Hematopoietic multipotent progenitor cell treated with erythropoietin and hydrocortisone succinate and interleukin-3 and kit ligand, for 15 days (in vitro differentiated cells): ENCODE measurements around the gene SNAPC4.

Source experiments
- DNase-seq: peaks from one replicate; pipeline ENCODE4 v3.0.0-alpha.2; 2015; ENCODE audit warnings: low spot score

SNAPC4 gene, protein sequence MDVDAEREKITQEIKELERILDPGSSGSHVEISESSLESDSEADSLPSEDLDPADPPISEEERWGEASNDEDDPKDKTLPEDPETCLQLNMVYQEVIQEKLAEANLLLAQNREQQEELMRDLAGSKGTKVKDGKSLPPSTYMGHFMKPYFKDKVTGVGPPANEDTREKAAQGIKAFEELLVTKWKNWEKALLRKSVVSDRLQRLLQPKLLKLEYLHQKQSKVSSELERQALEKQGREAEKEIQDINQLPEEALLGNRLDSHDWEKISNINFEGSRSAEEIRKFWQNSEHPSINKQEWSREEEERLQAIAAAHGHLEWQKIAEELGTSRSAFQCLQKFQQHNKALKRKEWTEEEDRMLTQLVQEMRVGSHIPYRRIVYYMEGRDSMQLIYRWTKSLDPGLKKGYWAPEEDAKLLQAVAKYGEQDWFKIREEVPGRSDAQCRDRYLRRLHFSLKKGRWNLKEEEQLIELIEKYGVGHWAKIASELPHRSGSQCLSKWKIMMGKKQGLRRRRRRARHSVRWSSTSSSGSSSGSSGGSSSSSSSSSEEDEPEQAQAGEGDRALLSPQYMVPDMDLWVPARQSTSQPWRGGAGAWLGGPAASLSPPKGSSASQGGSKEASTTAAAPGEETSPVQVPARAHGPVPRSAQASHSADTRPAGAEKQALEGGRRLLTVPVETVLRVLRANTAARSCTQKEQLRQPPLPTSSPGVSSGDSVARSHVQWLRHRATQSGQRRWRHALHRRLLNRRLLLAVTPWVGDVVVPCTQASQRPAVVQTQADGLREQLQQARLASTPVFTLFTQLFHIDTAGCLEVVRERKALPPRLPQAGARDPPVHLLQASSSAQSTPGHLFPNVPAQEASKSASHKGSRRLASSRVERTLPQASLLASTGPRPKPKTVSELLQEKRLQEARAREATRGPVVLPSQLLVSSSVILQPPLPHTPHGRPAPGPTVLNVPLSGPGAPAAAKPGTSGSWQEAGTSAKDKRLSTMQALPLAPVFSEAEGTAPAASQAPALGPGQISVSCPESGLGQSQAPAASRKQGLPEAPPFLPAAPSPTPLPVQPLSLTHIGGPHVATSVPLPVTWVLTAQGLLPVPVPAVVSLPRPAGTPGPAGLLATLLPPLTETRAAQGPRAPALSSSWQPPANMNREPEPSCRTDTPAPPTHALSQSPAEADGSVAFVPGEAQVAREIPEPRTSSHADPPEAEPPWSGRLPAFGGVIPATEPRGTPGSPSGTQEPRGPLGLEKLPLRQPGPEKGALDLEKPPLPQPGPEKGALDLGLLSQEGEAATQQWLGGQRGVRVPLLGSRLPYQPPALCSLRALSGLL (N-terminal part only)

DNA sequence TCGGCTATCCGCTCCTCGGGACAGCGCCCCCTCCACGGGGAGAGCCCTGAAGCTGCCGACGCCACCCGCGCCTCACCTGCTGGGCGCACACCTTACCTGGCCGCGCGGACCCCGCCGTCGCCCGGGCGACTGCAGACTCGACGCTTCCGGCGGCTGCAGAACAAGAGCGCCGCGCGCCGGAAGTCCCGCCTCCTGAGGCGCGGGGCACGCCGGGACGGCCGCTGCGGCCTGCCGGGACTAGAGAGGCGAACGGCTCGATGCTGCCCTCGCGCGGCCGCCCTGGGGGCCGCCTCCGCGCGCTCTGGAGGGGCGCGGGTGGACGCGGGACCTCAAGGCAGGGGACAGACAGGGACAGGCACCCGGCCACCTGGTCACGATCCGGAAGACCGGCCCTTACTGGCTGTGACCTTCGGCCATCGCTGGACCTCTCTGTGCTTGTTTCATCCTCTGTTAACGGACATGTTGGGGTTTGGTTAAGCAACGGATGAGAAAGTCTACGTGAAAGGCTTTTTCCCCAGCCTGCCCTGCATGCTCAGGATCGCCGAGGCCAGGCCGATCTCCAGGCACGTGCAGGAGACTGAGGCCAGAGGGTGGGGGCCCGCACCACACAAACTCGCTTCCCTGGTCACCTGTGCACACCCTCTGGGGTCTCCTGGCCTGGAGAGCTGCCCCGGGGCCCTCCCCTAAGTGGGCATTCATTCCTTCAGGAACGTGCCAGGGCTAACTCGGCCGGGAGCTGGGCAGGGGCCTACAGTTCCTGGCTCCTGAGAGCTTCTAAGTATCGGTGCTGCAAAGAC is at the start of gene SNAPC4:
TSS of gene SNAPC4 (minus strand) at position 133 of the 797 bp plus-strand sequence. CDS start 1,742 bp downstream, outside the sequence.
- peak; percentile 90 for DNase-seq

DNA sequence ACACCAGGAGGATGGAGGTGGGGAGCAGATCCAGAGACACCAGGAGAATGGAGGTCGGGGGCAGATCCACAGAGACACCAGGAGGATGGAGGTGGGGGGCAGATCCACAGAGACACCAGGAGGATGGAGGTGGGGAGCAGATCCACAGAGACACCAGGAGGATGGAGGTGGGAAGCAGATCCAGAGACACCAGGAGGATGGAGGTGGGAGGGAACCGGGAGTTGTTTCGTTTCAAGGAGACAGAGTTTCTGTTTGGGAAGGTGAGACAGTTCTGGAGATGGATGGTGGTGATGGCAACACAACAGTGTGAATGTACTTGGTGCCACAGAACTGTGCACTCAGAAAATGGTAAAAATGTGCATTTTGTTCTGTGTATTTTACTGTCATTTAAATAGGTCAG is 48.7 kb upstream of the SNAPC4 start:
- DNase-seq: no peak

DNA sequence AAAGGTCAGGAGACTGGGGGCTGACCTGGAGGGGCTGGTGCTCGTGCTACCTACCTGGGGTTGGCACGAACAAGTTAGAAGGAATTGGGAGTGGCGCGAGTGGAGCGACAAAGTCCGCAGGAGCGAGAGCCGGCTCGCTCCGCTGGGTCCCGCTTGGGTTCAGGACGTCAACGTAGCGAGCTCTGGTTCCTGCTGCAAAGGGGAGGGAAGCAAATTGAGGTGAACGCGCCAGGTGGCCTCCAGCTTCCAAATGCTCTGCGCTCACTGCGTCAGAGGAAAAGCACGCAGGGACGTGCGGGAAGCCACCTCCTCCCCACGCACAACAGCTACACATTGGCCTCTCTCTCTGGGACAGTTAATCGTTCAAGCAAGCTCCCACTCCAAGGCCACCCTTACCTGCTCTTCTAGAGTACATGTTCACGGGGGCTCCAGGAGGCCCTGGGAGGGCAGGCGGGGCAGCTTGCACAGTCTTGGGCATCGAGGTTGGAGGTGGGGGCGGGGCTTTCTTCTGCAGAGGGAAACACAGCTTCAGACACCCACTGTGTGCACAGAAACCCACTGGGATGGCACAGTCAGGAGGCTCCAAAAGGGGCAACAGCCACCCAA is 47.3 kb upstream of the SNAPC4 start:
- DNase-seq: no peak

DNA sequence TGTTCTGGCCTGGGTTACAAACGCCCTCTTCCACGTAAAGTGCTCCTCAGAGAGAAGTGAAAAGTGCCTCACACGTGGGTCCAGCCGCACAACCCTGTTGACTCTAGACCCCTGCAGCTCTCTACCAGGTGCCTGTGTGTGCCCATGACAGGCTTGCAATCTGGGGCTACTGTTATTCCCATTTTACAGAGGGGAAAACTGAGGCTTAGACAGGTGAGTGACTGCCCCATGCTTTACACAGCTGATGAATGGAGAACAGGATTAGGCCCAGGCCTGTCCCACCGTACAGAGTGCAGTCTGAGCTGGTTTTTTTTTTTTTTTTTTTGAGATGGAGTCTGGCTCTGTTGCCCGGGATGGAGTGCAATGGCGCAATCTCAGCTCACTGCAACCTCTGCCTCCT is 45.8 kb upstream of the SNAPC4 start:
- DNase-seq: no peak

DNA sequence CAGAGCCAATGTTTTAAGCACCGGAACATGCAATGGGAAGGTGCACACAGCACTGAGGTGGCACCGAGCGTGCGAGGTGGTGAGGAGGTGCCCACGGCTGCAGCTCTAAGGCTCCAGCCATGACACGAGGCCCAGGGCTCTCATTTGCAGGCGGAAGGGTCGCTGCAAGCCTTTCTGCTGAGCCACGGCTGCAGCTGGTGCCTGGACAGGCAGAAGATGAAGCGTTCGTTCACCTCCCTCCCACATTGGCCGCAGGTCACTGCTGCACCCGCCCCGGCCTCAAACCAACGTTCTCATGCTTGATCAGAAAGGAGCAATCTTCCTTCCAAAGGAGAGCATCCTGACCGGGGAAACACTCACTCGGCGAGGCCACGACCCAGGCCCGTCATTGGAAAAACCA is 44.1 kb upstream of the SNAPC4 start:
- no peak for DNase-seq

DNA sequence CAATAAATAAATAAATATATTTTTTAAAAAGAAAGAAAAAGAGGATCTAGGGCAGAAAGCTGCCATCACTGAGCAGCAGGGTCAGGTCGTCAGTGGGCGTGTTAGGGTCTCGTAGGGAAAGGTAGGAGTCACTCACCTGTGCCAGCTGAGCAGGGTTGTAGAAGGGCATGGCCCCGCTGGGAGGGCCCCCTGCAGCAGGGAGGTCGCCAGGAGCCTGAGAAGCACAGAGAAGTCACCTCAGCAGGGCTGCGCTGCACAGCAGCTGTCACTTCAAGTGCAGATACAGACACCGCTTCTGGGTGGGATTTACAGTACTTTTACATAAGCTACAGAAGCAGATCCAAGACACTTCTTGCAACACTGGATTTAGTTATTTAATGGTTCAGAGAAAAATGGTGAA is 43.7 kb upstream of the SNAPC4 start:
- no peak for DNase-seq

DNA sequence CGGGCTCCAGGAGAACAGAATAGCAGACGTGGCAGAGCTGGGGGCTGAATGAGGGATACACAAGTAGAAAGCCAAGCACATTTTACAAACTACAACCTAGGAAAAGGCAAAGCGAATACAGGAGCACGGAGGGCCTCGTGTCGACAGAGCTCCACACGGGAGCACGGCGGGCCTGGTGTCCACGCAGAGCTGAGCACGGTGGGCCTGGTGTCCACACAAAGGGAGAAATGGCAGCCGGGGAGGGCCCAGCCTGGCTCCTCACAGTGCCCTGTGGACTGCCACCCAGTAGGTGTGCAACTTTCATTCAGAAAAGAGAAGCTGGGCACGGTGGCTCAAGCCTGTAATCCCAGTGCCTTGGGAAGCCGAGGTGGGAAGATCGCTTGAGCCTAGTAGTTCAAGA is 43.1 kb upstream of the SNAPC4 start:
- DNase-seq: no peak

DNA sequence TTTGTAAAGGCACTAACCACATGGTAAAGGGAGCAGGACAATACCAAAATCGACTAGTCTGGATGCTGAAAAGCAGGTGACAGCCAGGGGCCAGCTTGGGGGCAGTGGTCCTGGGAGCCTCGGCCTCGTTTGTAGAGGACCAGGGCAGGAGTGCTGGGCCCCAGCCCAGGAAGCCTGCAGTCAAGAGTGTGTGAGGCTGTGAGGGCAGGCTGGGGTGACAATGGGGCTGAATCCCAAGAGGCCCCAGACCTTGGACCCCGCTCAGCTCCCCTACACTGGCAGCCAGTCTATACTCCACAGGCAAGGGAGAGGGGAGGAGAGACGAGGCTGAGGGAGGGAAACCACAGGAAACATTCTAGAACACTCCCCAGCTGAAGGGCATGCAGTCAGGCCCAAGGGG is 42.3 kb upstream of the SNAPC4 start:
- DNase-seq: no peak

DNA sequence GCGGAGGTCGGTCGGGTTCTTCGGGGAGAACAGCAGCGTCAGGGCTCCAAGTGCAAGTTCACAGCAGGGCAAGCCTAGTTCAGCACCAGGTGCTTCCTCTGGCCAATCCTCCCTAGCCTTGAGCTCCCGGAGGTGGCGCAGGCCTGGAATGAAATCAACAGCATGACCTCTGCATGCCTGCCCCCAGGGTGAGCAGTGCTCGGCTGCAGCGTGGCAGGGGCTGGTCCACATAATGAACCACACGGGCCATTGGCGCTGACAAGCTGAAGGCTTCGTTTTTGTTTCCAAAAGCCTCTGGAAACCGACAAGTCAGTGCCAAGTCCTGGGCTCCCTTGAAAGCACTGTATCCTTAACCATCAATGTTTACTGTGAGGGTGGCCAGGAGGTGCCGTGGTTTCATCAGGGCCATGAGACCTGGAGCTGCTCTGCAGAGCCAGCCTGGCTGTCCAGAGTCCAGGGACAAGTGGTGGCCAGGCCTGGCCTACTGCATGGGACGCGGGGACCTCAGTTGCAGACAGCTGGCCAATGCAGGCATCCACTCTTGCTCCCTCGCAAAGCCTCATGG is 41.8 kb upstream of the SNAPC4 start:
- DNase-seq: no peak

DNA sequence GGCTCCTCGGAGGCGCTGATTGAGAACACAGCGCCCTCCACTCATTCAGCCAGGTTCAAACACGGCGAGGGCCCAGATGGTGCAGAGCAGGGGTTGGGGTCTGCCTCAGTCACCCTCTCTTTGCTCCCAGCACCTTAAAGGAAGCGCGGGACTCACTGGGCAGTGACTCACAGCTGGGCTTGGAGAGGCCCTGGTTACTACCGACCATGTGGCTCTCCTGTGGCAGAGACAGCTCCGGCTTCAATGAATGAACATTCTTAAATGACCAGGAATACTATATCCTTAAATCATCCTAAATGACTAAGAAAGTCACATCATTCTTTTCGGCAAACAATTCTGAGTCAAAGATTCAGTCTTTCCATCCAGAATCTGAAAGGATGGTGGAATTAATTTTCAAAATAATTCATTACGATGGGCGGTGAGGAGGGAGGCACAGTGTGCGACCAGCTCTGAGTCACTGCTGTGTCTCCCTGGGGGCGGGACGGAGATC is 41.3 kb upstream of the SNAPC4 start:
- DNase-seq: no peak

DNA sequence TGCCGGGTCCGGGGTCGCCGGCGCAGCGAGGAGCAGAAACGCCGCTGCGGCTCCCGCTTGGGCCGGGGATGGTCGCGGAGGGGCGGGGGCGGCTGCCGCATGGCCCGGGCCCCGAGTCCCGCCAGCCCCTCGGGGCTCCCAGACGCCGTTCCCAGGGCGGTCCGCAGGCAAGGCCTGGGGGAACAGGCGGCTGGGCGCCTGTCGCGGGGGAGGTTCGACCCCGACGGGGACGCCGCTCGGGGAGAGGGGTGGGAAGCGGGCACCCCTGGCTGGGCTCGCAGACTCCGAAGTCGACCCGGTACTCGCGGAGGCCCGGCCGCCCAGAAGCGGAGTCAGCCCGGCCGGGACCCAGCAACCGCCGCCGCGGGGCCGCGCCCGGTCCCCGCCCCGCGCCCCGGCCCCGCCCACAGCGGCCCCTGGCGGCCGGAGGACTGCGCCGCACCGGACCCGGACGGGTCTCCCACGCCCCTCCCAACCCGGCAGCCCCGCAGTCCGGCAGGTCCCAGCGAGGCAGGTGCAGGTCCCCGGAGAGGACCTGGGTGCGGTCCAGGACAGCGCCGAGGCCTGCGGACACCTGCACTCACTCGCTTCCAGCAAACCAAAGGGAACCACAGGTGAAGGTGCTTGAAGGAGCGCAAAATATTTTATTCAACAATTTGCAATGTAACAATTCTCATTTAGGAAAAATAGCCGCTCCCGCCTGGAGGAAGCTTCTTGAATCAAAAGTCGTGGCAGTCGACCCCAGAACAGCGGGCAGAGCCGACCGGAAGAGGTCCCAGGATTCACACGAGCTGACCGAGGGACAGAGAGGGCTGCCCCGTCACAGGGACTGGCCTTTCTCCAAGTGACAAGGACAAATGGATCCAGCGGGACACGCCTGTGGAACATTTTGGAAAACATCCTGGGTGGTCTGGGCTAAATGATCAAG is 39.8 kb upstream of the SNAPC4 start, which contains the start of gene INPP5E:
TSS of gene INPP5E (minus strand) at position 365 of the 928 bp plus-strand sequence. CDS start 426 bp downstream, outside the sequence.
- peak; percentile 79 for DNase-seq

DNA sequence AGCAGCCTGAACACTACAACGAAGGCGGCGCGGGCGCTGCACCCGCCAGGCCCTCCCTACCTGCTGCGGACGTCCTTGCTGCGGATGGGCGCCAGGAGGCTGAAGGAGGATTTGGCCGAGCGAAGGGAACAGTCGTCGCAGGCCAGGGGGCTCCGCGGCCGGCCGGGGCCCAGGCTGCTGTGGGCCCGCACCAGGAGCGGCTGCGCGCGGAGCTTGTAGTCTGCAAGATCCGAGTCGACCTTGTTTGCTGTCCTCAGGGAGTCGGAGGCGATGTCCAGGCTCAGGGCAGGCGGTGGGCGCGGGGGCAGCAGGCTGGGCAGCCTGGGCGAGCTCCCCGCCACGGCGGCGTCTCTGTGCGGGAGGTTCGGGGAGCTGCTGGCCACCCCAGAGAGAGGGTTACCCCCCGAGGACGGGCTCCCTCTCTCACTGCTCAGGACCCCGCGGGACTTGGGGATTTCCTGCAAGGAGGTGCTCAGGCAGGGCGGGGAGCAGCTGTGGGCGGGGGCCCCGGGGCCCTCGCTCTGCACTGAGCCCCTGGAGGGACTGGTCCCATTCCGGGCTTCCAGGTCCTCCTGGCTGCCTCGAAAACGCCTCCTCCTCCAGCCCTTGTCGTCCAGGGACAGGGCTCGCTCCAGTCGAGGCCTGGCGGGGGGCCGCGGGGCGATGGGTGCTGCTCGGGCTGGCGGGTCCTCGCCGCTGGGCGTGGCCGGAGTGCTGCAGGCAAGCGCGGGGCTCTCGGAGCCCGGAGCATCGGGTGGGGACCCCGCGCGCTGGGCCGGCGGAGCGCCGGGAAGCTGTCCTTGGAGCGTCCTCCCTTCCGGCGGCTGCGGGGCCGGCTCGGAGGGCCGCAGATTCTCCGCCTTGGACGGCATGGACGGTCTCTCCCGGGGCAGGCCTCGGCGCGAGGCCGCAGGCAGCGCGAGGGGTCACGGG is 38.8 kb upstream of the SNAPC4 start:
- DNase-seq: peak; percentile 12

DNA sequence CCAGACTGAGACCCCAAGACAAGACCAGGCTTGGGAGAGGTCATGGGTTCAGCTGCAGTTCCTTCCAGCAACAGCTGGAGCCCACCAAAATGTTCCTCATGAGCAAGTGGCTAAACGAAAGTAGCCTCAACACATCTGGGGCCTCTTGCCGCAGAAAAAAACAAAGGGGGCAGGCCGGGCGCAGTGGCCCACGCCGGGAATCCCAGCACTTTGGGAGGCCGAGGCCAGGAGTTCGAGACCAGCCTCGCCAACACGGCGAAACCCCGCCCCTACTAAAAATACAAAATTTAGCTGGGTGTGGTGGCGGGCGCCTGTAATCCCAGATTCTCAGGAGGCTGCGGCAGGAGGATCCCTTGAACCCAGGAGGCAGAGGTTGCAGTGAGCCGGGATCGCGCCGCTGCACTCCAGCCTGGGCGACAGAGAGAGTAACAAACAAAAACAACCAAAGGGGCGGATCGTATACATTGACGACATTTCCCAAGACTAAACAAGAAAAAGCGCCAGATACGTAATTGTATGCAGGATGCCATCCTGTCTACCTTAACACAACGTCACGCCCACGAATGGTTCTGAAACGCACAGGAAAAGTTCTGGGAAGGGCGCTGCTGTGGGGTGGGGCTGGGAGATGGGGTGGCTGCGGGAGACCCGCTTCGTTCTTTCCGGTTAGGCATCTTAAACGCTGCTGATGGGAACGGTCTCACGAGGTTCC is 38.0 kb upstream of the SNAPC4 start:
- no peak for DNase-seq

DNA sequence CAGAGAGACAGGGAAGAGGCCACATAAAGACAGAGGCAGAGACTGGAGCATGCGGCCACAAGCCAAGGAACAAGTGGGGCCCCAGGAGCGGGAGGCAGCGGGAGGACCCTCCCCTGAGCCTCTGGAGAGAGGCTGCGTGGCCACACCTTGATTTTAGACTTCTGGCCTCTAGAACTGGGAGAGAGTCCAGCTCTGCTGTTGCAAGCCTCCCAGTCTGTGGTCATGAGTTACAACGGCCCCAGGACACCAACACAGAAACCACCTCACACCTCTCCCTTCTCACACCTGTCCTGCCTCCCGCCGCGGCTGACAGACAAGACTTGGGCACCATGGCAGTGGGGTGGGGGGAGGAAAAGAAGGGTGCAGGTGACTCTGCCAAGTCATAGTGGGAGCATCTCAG is 37.5 kb upstream of the SNAPC4 start:
- DNase-seq: no peak

DNA sequence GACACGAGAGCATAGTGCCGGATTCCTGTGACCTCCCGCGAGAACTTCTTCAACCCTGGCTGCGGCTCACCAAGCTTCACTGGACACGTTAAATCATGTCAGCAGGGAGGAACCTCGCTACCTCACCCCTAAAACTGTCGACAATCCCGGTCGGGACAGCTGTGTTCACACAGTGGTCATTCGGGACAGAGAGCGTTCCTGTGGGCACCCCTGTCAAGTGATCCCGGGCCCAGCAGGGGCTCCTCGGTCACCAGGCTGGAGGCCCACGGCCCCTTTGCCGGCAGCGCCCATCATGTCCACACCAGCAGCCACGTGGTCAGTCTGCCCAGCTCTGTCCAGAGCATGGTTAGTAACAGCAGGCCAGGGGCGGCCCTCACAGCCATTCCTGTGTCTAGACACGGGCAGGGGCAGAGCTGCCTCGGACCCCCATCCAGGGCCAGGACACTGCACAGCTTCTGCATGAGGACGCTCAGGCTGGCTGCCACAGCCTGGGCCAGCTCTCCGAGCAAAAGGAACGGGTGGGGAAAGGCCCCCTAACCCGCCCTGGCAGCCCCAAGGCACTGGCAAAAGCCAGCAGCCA is 36.2 kb upstream of the SNAPC4 start:
- DNase-seq: no peak

DNA sequence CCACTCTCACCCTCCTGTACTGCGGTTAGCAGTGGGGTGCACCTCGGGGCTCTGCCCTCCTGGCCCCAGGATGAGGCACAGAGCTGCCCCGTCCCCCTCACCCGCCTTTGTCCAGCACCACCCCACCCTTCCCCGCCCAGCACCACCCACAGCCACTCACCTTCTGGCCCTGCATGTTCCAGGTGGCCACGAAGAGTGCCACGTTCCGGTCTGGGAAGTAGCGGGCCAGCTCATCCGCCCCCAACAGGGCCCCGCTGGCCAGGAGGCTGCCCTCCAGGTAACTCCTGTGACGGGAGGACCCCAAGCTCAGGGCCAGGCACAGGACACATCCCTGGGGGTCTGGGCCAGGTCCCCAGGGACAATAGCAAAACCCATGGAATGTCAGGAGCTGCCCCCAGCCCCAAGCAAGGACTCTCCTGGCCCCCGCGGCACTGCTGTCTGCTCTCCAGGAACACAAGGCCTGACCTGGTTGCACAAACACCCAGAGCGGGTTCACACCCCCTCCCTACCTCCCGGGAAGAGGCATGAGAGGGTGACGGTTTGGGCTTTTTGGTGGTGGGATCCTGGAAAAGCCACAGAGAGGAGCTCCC is 34.7 kb upstream of the SNAPC4 start:
- no peak for DNase-seq
